HepG2 (cell line): ENCODE results near the gene BAG3. TPM values are rescaled to one million over a fixed set of nuclear protein-coding genes. Genes with fewer than 3 reads are reported as not detected.

Experiments used
- ATAC-seq: fragments of 200-7000 bp; cut with Tn5 transposase; 3 replicates; pipeline ENCODE4 v1.9.1; 2020; ENCODE audit warnings: mild to moderate bottlenecking, moderate library complexity
- BruUV-seq: library from RNA; stranded (reverse); fragments of 400-500 nt; replicated peaks from 2 replicates; lab custom pipeline; 2021; lab: Mats Ljungman, UMichigan
- CTCF ChIA-PET: fragments of 300-600 bp; formaldehyde crosslinking; extraction: SDS; loops from one replicate; lab custom pipeline; 2021; ENCODE audit warnings: low total read pairs, inconsistent platforms, low intra/inter-chr PET ratio; lab: Yijun Ruan, JAX
- POLR2A ChIA-PET: fragments of 350-600 bp; sonication (Branson Sonifier 250); formaldehyde crosslinking; loops from one replicate; lab custom pipeline; 2020; ENCODE audit warnings: antibody characterized with exemption, inconsistent platforms; lab: Yijun Ruan, JAX
- DNase-seq: peaks from one replicate; pipeline ENCODE4 v3.0.0-alpha.2; 2015; ENCODE audit warnings: low spot score
- FAIRE-seq: peaks from 3 replicates; lab custom pipeline; 2011; peaks lifted over from hg19 to GRCh38; lab: Jason Lieb, UNC
- H2AFZ ChIP-seq: one replicate; pipeline ENCODE4 v1.6.1; 2011; ENCODE audit warnings: low read length, inconsistent platforms
- H3K27ac ChIP-seq: fragments of 300-600 bp; 3 replicates; pipeline ENCODE4 v1.8.0; 2011; ENCODE audit warnings: mixed run types, mild to moderate bottlenecking, mixed read lengths, low read length, inconsistent platforms; ENCODE audit not compliant: insufficient read depth; ENCODE audit errors: extremely low read length
- H3K27me3 ChIP-seq, 2 experiments: fragments of 200-600 bp in 1 of 2; 2 replicates in 1 of 2; 3 replicates in 1 of 2; pipeline versions ENCODE4 v1.6.0 to v1.8.0; 2011; ENCODE audit warnings: low read length in 2 of 2, mild to moderate bottlenecking in 2 of 2, moderate library complexity in 2 of 2, inconsistent platforms in 1 of 2; ENCODE audit not compliant: insufficient read depth in 2 of 2, control insufficient read depth in 1 of 2
- H3K36me3 ChIP-seq, 2 experiments: fragments of 200-600 bp in 1 of 2; replicated peaks in 1 of 2; 2 replicates in 1 of 2; 3 replicates in 1 of 2; pipeline versions ENCODE4 v1.5.1 to v1.8.0; 2011; ENCODE audit warnings: low read length in 2 of 2, inconsistent platforms in 1 of 2; ENCODE audit not compliant: insufficient read depth in 2 of 2, control insufficient read depth in 1 of 2
- H3K4me1 ChIP-seq: 2 replicates; pipeline ENCODE4 v1.5.1; 2012; ENCODE audit warnings: low read length, inconsistent platforms; ENCODE audit not compliant: insufficient read depth
- H3K4me2 ChIP-seq: 2 replicates; pipeline ENCODE4 v1.6.0; 2011; ENCODE audit warnings: low read depth, low read length, inconsistent platforms
- H3K4me3 ChIP-seq, 3 experiments: fragments of 200-600 bp in 1 of 3; sonication (generic), shearing (Covaris generic) in 1 of 3; replicated peaks in 1 of 3; 2 replicates each; pipeline ENCODE4 v1.5.1; 2011 to 2016; ENCODE audit warnings: low read length in 3 of 3, inconsistent platforms in 2 of 3, low read depth in 2 of 3, mild to moderate bottlenecking in 2 of 3, control low read depth in 1 of 3, mixed read lengths in 1 of 3; ENCODE audit not compliant: insufficient read depth in 1 of 3
- H3K79me2 ChIP-seq: one replicate; pipeline ENCODE4 v1.6.1; 2011; ENCODE audit warnings: low read length, inconsistent platforms; ENCODE audit not compliant: insufficient read depth
- H3K9ac ChIP-seq: 2 replicates; pipeline ENCODE4 v1.6.0; 2011; ENCODE audit warnings: mild to moderate bottlenecking, low read depth, low read length, inconsistent platforms; ENCODE audit not compliant: insufficient read depth
- H3K9me3 ChIP-seq: 2 replicates; pipeline ENCODE4 v1.5.1; 2012; ENCODE audit warnings: mild to moderate bottlenecking, low read length
- H4K20me1 ChIP-seq: 2 replicates; pipeline ENCODE4 v1.6.0; 2011; ENCODE audit warnings: inconsistent platforms, mild to moderate bottlenecking, low read length, moderate library complexity; ENCODE audit not compliant: insufficient read depth
- AHR ChIP-seq: IDR thresholded peaks from 2 replicates; pipeline ENCODE4 v1.6.1; 2018; ENCODE audit warnings: missing genetic modification reagents, missing compliant biosample characterization
- CREM ChIP-seq, 2 experiments: sonication (generic) in 1 of 2; formaldehyde crosslinking in 1 of 2; IDR thresholded peaks; 2 replicates each; pipeline versions ENCODE4 v1.4.0 to v1.6.1; 2016 to 2020; ENCODE audit warnings: antibody characterized with exemption in 1 of 2, mild to moderate bottlenecking in 1 of 2, missing genetic modification reagents in 1 of 2
- FIP1L1 ChIP-seq: fragments of 200-400 bp; formaldehyde crosslinking; IDR thresholded peaks from 2 replicates; pipeline ENCODE4 v1.6.1; 2018; ENCODE audit warnings: low read depth, mild to moderate bottlenecking, low read length, moderate library complexity, borderline replicate concordance; ENCODE audit not compliant: insufficient read depth
- FOXA3 ChIP-seq: IDR thresholded peaks from 2 replicates; pipeline ENCODE4 v1.6.1; 2016; ENCODE audit warnings: missing genetic modification reagents, missing compliant biosample characterization
- GATAD2A ChIP-seq: IDR thresholded peaks from 2 replicates; pipeline ENCODE4 v1.6.1; 2016
- GTF3A ChIP-seq: sonication (generic); formaldehyde crosslinking; conservative IDR thresholded peaks from 2 replicates; pipeline ENCODE4 v1.4.0; 2020; ENCODE audit warnings: mild to moderate bottlenecking, missing genetic modification reagents
- HOXA3 ChIP-seq: sonication (generic); formaldehyde crosslinking; IDR thresholded peaks from 2 replicates; pipeline ENCODE4 v1.5.0; 2020; ENCODE audit warnings: missing genetic modification reagents
- HOXD1 ChIP-seq: sonication (generic); formaldehyde crosslinking; IDR thresholded peaks from 2 replicates; pipeline ENCODE4 v1.5.0; 2020; ENCODE audit warnings: missing genetic modification reagents
- KDM6A ChIP-seq: IDR thresholded peaks from 2 replicates; pipeline ENCODE4 v1.6.1; 2016; ENCODE audit warnings: low read depth
- KMT2A ChIP-seq: sonication (generic); formaldehyde crosslinking; IDR thresholded peaks from 2 replicates; pipeline ENCODE4 v1.4.0; 2020; ENCODE audit warnings: missing genetic modification reagents
- MED1 ChIP-seq: sonication (generic); formaldehyde crosslinking; IDR thresholded peaks from 2 replicates; pipeline ENCODE4 v1.4.0; 2020; ENCODE audit warnings: missing genetic modification reagents
- MEIS1 ChIP-seq: sonication (generic); formaldehyde crosslinking; IDR thresholded peaks from 2 replicates; pipeline ENCODE4 v1.9.0; 2021; ENCODE audit warnings: mild to moderate bottlenecking, missing genetic modification reagents, moderate library complexity, borderline replicate concordance
- MYC ChIP-seq: sonication (generic); formaldehyde crosslinking; IDR thresholded peaks from 2 replicates; pipeline ENCODE4 v1.9.0; 2021; ENCODE audit warnings: missing genetic modification reagents, borderline replicate concordance
- NR2F2 ChIP-seq: IDR thresholded peaks from 2 replicates; pipeline ENCODE4 v1.6.1; 2012; ENCODE audit warnings: low read depth, inconsistent platforms, borderline replicate concordance
- TEAD3 ChIP-seq: optimal IDR thresholded peaks from 2 replicates; pipeline ENCODE3; 2016; ENCODE audit warnings: borderline replicate concordance
- ZKSCAN5 ChIP-seq: sonication (generic); formaldehyde crosslinking; IDR thresholded peaks from 2 replicates; pipeline ENCODE4 v1.5.1; 2020; ENCODE audit warnings: mild to moderate bottlenecking, missing genetic modification reagents
- ZNF121 ChIP-seq: sonication (generic); formaldehyde crosslinking; IDR thresholded peaks from 2 replicates; pipeline ENCODE4 v1.5.0; 2020; ENCODE audit warnings: mild to moderate bottlenecking, missing genetic modification reagents
- ZNF501 ChIP-seq: sonication (generic); formaldehyde crosslinking; IDR thresholded peaks from 2 replicates; pipeline ENCODE4 v1.5.1; 2020; ENCODE audit warnings: mild to moderate bottlenecking, moderate library complexity, missing genetic modification reagents
- ZNF607 ChIP-seq: sonication (generic); formaldehyde crosslinking; IDR thresholded peaks from 2 replicates; pipeline ENCODE4 v1.5.1; 2020; ENCODE audit warnings: missing genetic modification reagents, mild to moderate bottlenecking, borderline replicate concordance
- ZNF619 ChIP-seq: sonication (generic); formaldehyde crosslinking; IDR thresholded peaks from 2 replicates; pipeline ENCODE4 v1.4.0; 2020; ENCODE audit warnings: mild to moderate bottlenecking, missing genetic modification reagents
- WGBS: methylation state at CpG from one replicate; pipeline ENCODE4 v1.1.6; 2017; ENCODE audit warnings: low lambda C conversion rate; 5-methylcytosine and 5-hydroxymethylcytosine counted together
- in situ Hi-C: cut with HindIII; loops from 2 replicates; pipeline ENCODE4 v1.10.0; 2017; ENCODE audit warnings: low pct_unique_long_range_greater_than_20kb; ENCODE audit not compliant: extremely low pct_ligation_motif_present
- intact Hi-C: fragments of 100-400 bp; cut with micrococcal nuclease; formaldehyde crosslinking; loops from one replicate; pipeline ENCODE4 v1.10.0; 2022; ENCODE audit not compliant: unreplicated experiment
- polyA plus RNA-seq, 8 experiments: library from polyadenylated mRNA; depleted of rRNA in 3 of 8; stranded (reverse) in 7 of 8; unstranded in 1 of 8; fragments of >200 nt; fragmentation: Illumina TruSeq in 4 of 8; extraction: Trizol in 4 of 8; gene quantifications; 2 replicates each; pipeline versions ENCODE4 v1.2.1 to v1.2.3, GENCODE V29; 2011 to 2016; ENCODE audit warnings: low read depth in 4 of 8, missing spikeins in 1 of 8, mixed read lengths in 1 of 8; ENCODE audit not compliant: insufficient read depth in 1 of 8
- total RNA-seq, 5 experiments: library from RNA; depleted of rRNA; stranded (reverse); fragments of >200 nt; fragmentation: Illumina TruSeq; extraction: Trizol; gene quantifications; 2 replicates each; pipeline ENCODE4 v1.2.3, GENCODE V29; 2016; ENCODE audit warnings: low read depth in 1 of 5
- TF ChIP-seq, protein P1 (sequence below): sonication (generic); formaldehyde crosslinking; IDR thresholded peaks from 2 replicates; pipeline ENCODE4 v1.9.0; 2021; ENCODE audit warnings: missing genetic modification reagents, borderline replicate concordance
- TF ChIP-seq, protein P2 (sequence below): sonication (generic); formaldehyde crosslinking; IDR thresholded peaks from 2 replicates; pipeline ENCODE4 v1.5.1; 2020; ENCODE audit warnings: mild to moderate bottlenecking, moderate library complexity, missing genetic modification reagents

BAG3 gene
- total and polyA plus RNA-seq, 2 of the 13 experiments (the other 11 are each of a cell fraction or from before 2014, with no cell fraction given) = 2.9 to 6.7 TPM

DNA sequence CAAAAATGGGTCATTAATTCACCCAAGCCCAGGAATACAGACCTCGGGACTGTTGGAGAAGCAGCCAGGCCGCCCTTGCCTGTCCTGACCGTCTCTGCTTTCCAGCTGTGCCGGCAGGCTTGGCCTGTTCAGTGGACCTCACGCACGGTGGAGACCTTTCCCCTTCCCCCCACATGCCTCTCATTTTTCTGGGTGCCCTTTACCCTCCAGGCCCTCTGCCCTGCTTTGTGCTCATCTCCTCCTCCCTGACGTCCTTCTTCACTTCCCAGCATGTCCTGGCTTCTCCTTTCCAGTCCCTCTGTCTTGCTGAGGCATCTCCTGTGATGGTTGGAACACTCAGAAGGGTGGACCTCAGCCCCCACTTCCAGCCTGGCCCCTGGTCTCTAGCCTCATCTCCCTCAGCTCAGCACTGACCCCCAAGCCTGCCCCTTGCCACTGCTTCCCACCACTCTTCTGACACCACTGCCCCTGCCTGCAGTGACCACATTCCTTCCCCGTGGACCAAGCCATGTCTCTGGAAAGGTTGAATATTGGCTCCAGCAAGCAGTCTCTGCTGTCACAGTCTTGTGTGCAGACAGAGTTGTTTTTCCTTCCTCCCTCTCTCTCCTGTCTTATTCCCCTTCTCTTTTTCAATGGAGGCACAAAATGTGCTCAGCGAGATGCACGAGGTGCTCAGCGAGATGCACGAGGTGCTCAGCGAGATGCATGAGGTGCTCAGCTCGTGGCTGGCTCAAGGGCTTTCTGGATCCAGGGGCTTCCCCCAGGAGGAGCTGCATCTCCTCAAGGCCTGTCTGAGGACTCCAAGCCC, 14.9 kb downstream of the BAG3 start:
- H3K79me2 ChIP-seq = peaks cover 69% of the 10 kb centered on the region
- peak overlapping the region; percentile 37 for H3K9ac ChIP-seq
- intact Hi-C loops (no loop called here), in situ Hi-C loops (no loop called here)
- H3K4me3 ChIP-seq = peak overlapping the region in 1 of 3 experiments; percentile 8; a peak in 2 of 6 replicates
- POLR2A ChIA-PET = interaction anchor here (1.0 kb wide), 1 partner anchor 15 kb away, joined by 5 read pairs; the partner anchor contains the start of gene BAG3
- DNase-seq (peak; percentile 58), FAIRE-seq (peak; percentile 68), ATAC-seq (peak; percentile 91)
- H3K4me2 ChIP-seq = peak overlapping the region; percentile 54
- H2AFZ ChIP-seq = no peak overlapping the region
- H4K20me1 ChIP-seq = peaks cover 10% of the 10 kb centered on the region
- 44% methylated on average over 14 of the region's 14 CpGs for WGBS
- no TSS peak for BruUV-seq
- H3K27ac ChIP-seq = peak overlapping the region; percentile 48
- no peaks in the 10 kb centered on the region for H3K27me3 ChIP-seq
- H3K4me1 ChIP-seq = peaks cover 64% of the 10 kb centered on the region
- peaks cover 15 to 34% of the 10 kb centered on the region in 2 experiments; a peak in 4 of 5 replicates for H3K36me3 ChIP-seq
- no peaks in the 10 kb centered on the region for H3K9me3 ChIP-seq
- CTCF ChIA-PET = no interaction called here
- TF ChIP-seq MYC (CRISPR knock-in tag) = peak; percentile 26; the same call in 1 of the 2 replicates
- peak; percentile 62 for TF ChIP-seq ZNF619 (CRISPR knock-in tag)
- peak; percentile 44; the same call in 1 of the 2 replicates for TF ChIP-seq MED1
- TF ChIP-seq HOXA3 (CRISPR knock-in tag) = peak; percentile 64; the same call in 1 of the 2 replicates
- 0 out of 2 replicates have a peak, but pooled peaks have one; percentile 33 for TF ChIP-seq AHR (CRISPR knock-in tag)
- TF ChIP-seq CREM (IDR thresholded peaks at IDR 0.05) = 0 out of 2 replicates have a peak, but pooled peaks have one; percentile 14
- TF ChIP-seq CREM (CRISPR knock-in tag; IDR thresholded peaks at IDR 0.05) = no peak
- peak; percentile 59; the same call in 1 of the 2 replicates for TF ChIP-seq ZNF501 (CRISPR knock-in tag)
- peak; percentile 89 for TF ChIP-seq NR2F2
- TF ChIP-seq ZNF607 (CRISPR knock-in tag) = 0 out of 2 replicates have a peak, but pooled peaks have one; percentile 58
- 0 out of 2 replicates have a peak, but pooled peaks have one; percentile 55 for TF ChIP-seq KDM6A
- peak; percentile 40; the same call in 1 of the 2 replicates for TF ChIP-seq FOXA3 (CRISPR knock-in tag)
- no peak for TF ChIP-seq FIP1L1
- no peak for TF ChIP-seq HOXD1 (CRISPR knock-in tag)
- peak; percentile 89 for TF ChIP-seq ZKSCAN5 (CRISPR knock-in tag)
- no peak for TF ChIP-seq GTF3A (CRISPR knock-in tag)
- peak; percentile 50; the same call in 1 of the 2 replicates for TF ChIP-seq GATAD2A (CRISPR knock-in tag)
- TF ChIP-seq, protein P1, sequence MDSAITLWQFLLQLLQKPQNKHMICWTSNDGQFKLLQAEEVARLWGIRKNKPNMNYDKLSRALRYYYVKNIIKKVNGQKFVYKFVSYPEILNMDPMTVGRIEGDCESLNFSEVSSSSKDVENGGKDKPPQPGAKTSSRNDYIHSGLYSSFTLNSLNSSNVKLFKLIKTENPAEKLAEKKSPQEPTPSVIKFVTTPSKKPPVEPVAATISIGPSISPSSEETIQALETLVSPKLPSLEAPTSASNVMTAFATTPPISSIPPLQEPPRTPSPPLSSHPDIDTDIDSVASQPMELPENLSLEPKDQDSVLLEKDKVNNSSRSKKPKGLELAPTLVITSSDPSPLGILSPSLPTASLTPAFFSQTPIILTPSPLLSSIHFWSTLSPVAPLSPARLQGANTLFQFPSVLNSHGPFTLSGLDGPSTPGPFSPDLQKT = no peak
- peak; percentile 39; the same call in 1 of the 2 replicates for TF ChIP-seq ZNF121 (CRISPR knock-in tag)
- peak; percentile 67 for TF ChIP-seq KMT2A
- 0 out of 2 replicates have a peak, but pooled peaks have one; percentile 44 for TF ChIP-seq MEIS1 (CRISPR knock-in tag)
- TF ChIP-seq TEAD3 (CRISPR knock-in tag) = peak; percentile 99
- TF ChIP-seq, protein P2, sequence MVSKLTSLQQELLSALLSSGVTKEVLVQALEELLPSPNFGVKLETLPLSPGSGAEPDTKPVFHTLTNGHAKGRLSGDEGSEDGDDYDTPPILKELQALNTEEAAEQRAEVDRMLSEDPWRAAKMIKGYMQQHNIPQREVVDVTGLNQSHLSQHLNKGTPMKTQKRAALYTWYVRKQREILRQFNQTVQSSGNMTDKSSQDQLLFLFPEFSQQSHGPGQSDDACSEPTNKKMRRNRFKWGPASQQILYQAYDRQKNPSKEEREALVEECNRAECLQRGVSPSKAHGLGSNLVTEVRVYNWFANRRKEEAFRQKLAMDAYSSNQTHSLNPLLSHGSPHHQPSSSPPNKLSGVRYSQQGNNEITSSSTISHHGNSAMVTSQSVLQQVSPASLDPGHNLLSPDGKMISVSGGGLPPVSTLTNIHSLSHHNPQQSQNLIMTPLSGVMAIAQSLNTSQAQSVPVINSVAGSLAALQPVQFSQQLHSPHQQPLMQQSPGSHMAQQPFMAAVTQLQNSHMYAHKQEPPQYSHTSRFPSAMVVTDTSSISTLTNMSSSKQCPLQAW (CRISPR knock-in tag) = peak; percentile 50; the same call in 1 of the 2 replicates
